ENCODE measurements around the gene ZNF668.

DNA sequence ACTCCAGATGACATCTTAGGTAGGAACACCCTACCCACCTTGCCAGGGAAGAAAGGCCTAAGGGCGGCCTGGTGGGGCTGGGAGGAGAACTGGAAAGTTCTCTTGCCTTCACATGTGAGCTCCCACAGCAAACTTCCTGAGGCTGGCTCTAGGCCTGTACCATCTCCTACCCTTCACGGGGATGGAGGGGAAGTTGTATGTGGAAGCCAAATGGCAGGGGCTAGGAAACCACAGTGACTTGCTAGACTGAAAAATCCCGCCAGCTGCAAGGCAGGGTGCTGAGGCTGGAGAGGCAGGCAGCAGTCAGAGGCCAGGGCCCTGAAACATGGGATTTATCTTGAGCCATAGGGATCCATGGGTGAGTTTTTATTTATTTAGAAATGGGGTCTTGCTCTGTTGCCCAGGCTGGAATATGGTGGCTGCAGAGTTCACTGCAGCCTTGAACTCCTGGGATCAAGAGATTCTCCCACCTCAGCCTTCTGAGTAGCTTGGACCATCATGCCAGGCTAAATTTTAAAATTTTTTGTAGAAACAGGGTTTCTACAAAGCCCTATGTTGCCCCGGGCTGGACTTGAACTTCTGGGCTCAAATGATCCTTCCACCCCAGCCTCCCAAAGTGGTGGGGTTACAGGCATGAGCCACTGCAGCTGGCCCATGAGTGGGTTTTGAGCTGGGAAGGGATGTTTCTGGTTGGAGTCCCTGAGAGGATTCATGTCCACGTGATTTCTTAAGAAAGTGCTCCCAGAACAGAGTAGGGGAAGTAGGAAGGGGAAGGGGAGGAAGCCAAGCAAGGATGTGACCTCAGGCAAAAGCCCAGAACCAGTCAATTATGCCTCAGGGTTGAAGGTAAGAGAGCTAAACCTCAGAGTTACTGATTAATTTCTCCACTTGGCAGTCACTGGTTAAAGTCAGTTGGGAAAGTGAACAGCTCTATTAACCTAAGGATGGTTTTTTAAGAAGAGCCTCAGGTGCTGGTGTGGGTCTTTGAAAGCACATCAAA is 39.4 kb upstream of the ZNF668 start:
- TF ChIP-seq, protein P1, sequence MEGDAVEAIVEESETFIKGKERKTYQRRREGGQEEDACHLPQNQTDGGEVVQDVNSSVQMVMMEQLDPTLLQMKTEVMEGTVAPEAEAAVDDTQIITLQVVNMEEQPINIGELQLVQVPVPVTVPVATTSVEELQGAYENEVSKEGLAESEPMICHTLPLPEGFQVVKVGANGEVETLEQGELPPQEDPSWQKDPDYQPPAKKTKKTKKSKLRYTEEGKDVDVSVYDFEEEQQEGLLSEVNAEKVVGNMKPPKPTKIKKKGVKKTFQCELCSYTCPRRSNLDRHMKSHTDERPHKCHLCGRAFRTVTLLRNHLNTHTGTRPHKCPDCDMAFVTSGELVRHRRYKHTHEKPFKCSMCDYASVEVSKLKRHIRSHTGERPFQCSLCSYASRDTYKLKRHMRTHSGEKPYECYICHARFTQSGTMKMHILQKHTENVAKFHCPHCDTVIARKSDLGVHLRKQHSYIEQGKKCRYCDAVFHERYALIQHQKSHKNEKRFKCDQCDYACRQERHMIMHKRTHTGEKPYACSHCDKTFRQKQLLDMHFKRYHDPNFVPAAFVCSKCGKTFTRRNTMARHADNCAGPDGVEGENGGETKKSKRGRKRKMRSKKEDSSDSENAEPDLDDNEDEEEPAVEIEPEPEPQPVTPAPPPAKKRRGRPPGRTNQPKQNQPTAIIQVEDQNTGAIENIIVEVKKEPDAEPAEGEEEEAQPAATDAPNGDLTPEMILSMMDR (IDR thresholded peaks at IDR 0.05) = no peak
- no peak for TF ChIP-seq POLR2A (IDR thresholded peaks at IDR 0.05)
